Stimulated activated CD4-positive, alpha-beta T cell treated with anti-CD3 and anti-CD28 coated beads, TNF-alpha, amount 100 ng/mL, for 4 hours (primary cell): ENCODE measurements around the gene VWA8.

ENCODE experiments used
- DNase-seq, 3 experiments: peaks; one replicate each; pipeline ENCODE4 v3.0.0-alpha.2; 2020; ENCODE audit warnings: low read depth in 3 of 3

The VWA8 gene

DNA sequence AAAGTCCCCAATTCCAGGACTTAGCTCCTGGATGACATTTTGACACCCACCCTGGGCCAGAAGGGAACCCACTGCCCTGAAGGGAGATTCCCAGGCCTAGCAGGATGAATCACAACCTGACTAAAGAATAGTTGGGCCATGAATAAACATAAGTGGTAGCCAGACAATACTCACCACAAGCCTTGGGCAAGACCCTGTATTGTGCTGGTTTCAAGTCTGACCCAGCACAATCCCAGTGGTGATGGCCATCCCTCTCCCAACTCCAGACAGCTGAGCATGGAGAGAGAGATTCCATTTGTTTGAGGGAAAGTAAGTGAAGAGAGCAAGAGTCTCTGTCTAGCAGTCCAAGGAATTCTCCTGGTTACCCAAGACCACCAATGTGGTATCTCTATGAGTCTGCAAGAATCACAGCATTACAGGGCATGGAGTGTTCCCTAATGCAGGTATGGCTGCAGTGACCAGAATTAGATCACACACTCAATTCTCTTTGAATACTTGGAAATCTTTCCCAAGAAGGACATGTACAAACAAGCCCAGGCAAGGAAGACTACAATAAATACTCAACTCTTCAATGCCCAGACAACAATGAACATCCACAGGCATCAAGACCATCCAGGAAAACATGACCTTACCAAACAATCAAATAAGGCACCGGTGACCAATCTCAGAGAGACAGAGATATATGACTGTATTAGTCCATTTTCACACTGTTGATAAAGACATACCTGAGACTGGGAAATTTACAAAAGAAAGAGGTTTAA is 158.0 kb downstream of the VWA8 start:
- DNase-seq: no peak

DNA sequence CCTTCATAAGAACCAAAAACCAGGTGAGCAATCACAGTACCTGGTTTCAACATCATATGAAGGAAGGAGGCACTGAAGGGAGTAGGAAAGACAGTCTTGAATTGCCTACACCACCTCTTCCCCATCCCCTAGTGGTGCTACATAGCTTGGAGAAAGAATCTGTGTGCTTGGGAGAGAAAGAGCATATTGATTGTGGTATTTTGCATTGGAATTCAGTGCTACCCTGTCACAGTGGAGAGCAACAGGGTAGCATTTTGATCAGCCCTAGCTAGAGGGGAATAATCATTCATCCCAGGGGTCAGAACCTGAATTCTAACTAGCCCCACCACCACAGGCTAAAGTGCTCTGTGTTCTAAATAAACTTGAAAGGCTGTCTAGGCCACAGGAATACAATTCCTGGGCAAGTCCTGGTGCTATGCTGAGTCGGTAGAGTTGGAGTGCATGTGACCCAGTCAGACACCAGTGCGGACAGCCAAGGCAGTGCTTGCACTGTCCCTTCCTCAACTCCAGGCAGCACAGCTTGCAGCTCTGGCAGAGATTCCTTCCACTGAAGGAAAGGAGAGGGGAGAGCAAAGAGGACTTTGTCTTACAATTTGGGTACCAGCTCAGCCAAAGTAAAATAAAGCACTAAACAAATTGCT is 158.7 kb downstream of the VWA8 start:
- no peak for DNase-seq

GRCh38 chr13:41791056-41791455 is 169.9 kb downstream of the VWA8 start:
- DNase-seq: no peak

- DNase-seq: no peak
Observed at GRCh38 chr13:41788552-41788951, 172.4 kb downstream of the VWA8 start.

DNA sequence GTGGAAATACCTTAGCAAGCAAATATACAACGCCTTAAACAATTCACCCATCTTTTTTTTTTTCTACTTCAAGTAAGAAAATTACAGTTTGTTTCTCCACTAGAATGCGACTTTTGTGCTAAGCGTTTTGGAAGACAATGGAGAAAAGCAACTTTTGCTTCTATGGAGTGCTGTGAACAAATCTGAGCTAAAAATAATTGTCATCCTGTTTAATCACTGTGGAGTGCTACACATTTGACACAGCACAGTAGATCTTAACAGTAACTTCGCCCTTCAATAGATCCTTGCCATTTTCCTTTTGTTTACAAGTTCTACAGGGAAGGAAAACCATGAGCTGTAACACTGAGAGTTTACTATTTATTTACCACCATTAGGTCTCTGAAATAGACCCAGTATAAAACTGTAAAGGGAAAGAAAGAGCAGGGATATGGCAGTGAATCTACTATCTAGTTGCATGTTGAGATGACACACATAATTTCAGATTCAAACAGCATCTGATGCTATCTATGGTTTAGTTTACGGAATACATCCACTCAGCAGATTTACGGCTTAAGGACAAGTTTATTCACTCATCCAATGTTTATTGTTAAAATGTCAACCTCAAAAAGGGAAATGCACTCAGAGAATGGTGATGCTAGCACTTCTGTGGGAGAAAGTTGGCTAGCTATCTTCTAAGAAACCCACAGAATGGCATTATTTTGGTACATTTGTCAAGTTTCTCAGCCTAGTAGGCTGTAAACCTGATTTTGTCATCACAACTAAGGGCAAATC is 175.3 kb downstream of the VWA8 start:
- DNase-seq: no peak

- DNase-seq: no peak
Observed at GRCh38 chr13:41782086-41782485, 178.8 kb downstream of the VWA8 start.

- no peak for DNase-seq
Observed at GRCh38 chr13:41780715-41781706, 179.9 kb downstream of the VWA8 start.

DNA sequence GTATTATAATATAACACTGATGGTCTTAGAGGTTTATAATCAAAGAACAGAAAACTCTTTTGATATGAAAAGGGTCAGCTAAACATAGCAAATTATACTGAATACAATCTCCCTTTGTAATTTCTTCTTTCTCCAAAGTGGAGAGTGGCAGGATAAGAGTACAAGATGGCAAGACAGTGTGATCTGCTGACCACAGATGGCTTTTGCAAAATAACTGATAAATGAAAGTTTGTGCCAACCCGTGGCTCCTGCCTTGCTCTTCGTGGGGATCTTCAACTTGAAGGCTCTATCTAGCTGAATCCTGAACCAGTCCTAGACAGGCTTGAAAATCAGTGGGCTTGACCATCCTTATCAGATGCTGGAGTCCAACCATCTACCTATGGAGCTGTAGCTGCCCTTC is 185.7 kb downstream of the VWA8 start:
- no peak for DNase-seq

GRCh38 chr13:41774605-41775218 is 186.2 kb downstream of the VWA8 start:
- no peak for DNase-seq

DNA sequence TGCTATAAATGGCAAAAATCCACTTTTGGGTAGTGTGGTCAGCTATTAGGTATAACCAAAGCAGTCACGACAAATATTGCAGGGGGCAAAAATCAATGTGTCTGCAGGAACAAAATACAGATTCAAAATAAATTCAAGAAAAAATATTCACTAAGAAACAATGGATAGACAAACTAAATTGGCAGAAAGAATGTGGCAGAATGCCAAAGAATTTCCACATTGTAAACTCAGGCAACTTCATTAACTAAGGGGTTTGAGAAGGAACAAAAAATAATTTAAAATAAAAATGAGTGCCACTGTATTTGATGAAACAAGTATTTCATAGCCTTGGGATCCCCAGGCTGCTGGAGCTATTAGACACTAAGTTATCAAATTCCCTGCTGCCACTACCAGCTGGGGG is 193.1 kb downstream of the VWA8 start:
- DNase-seq: no peak

- no peak for DNase-seq
Observed at GRCh38 chr13:41766439-41766838, 194.5 kb downstream of the VWA8 start.

DNA sequence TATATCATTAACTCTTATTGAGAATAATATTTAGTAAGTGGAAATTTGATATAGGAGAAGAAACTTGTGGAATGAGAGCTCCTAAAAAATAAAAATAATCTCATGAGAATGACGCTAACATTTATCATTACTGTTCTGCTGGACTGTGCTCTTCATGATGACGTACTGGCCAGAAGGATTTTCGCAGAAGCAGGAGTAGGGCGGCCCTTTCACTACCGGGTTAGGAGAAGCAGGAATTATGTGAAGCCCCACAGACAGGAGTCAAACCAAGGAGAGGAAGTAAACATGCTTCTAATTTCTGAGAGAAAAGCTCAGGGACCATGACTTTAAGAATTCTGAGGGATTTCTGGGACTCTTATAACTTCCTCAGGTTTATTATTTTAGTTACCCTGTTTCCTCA is 195.1 kb downstream of the VWA8 start:
- DNase-seq: no peak

DNA sequence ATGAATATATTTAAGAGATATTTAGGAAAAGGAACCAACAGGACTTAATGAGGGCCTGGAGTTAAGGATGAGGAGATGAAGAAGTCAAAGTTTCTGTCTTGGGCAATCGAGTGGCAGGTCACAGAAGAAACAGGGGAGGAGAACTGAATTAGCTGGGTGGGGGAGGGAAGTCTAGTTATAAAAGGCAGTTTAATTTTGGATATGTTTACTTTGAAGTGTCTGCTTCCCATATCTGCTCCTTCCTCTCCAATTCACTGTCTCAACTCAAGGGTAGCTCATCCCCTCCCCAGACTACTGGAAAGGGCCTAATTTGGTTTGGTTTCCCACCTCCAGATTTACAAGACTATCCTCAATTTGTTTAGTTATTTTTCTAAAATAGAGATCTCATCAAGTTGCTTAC is 195.9 kb downstream of the VWA8 start:
- DNase-seq: no peak

DNA sequence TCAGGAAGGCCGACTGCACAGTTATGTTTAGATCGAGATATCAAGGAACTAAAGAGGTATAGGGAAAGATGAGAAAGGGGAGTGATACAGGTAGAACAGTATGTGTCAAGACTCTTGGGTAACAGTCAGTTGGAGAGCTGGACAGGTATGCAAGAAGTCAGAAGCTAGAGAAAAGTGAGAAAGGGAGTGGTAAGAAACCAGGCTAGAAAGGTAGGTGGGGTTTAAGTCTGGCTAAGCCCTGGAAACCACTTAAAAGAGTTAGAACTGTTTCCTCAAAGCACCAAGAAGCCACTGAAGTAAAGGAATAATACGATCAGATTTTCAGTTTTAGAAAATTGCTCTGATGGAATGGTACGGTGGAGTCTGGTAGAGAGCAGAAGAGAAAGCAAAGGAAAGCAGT is 196.4 kb downstream of the VWA8 start:
- DNase-seq: no peak

- no peak for DNase-seq
Observed at GRCh38 chr13:41763782-41764181, 197.1 kb downstream of the VWA8 start.

DNA sequence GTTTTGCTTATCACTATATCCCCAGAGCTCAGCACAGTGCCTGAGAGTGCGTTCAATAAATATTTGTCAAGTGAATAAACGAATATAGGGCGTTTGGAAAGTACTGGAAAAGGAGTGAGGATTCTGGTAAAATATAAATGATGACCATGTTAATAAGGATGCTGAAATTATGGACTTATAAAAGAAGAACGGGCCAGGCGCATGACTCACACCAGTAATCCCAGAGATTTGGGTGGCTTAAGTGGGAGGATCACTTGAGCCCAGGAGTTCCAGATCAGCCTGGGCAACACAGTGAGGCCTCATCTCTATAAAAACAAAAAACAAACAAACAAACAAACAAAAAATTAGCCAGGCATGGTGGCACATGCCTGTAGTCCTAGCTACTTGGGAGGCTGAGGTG is 198.1 kb downstream of the VWA8 start:
- DNase-seq: no peak

- DNase-seq: no peak
Observed at GRCh38 chr13:41756198-41756880, 204.6 kb downstream of the VWA8 start.

DNA sequence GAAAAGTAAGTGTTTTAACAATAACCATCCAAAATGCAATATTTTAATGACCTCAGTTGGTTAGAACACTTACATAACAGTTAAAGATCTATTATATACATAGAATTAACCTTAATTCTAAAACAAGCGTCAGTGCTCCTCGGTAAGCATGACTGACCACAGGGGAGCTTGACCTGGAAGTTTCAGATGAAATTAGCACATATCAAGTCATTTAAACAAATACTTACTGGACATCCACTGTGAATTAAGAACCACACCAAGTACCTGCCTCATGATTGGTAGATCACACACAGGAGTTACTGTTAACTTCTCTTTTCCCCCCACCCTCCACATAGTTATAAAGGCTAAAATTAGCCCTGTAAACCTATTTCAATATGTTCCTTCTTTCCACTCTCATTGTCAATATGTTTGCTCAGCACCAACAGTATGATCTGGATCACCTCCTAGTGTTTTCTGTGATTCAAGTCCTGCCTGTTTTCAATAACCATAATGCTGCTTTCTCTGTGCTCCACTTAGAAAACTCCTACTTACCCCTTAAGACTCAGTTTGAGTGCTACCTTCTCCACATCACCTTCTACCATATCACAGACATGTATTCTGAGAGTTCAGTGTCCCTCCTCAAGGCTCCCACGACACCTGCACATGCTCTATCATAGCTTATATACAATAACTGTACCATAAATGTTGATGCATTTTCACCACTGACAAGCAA is 209.0 kb downstream of the VWA8 start:
- DNase-seq: no peak

GRCh38 chr13:41751277-41751676 is 209.6 kb downstream of the VWA8 start:
- DNase-seq: no peak

- DNase-seq: no peak
Observed at GRCh38 chr13:41746259-41746658, 214.7 kb downstream of the VWA8 start.
